ENCODE measurements around the gene PLEKHM3. TPM values are rescaled to one million over a fixed set of nuclear protein-coding genes. Genes with fewer than 3 reads are reported as not detected.

Gene PLEKHM3
- total and polyA plus RNA-seq, 4 donors = 15.6 to 34.5 (median 18.3) TPM

GRCh38 chr2:207887500-207887899 lies 137.8 kb downstream of the PLEKHM3 start:
- DNase-seq (ENCODE audit: low read depth in 4 of 6, low spot score in 6 of 6) = no peak
- no peak overlapping the region for H3K4me3 ChIP-seq (ENCODE audit: low read depth, low read length)
- no peaks in the 10 kb centered on the region for H3K9me3 ChIP-seq (ENCODE audit: control insufficient read depth, insufficient read depth, low read length)
- no CpG with 5 or more reads among the region's 1 CpG for WGBS (ENCODE audit: insufficient coverage)
- H3K27ac ChIP-seq (ENCODE audit: low read depth, low read length) = no peak overlapping the region
- H3K36me3 ChIP-seq (ENCODE audit: control insufficient read depth, insufficient read depth, low read length) = no peaks in the 10 kb centered on the region
- H3K4me1 ChIP-seq (ENCODE audit: control insufficient read depth, insufficient read depth, low read length) = no peaks in the 10 kb centered on the region
- no peaks in the 10 kb centered on the region for H3K27me3 ChIP-seq (ENCODE audit: control insufficient read depth, insufficient read depth, low read length)

- Histone ChIP-seq H3K4me1 (ENCODE audit: control insufficient read depth, insufficient read depth, low read length) (no peaks in the 10 kb centered on the region), H3K27me3 (ENCODE audit: control insufficient read depth, insufficient read depth, low read length) (no peaks in the 10 kb centered on the region), H3K27ac (ENCODE audit: low read depth, low read length) (no peak overlapping the region), H3K36me3 (ENCODE audit: control insufficient read depth, insufficient read depth, low read length) (no peaks in the 10 kb centered on the region), H3K9me3 (ENCODE audit: control insufficient read depth, insufficient read depth, low read length) (no peaks in the 10 kb centered on the region), H3K4me3 (ENCODE audit: low read depth, low read length) (no peak overlapping the region)
- WGBS (ENCODE audit: insufficient coverage) = 97% methylated on average over 6 of the region's 6 CpGs
- DNase-seq (ENCODE audit: low read depth in 4 of 6, low spot score in 6 of 6) = no peak
Measured at GRCh38 chr2:207885010-207885409, 140.3 kb downstream of the PLEKHM3 start.

- no peaks in the 10 kb centered on the region for H3K36me3 ChIP-seq (ENCODE audit: control insufficient read depth, insufficient read depth, low read length)
- H3K27me3 ChIP-seq (ENCODE audit: control insufficient read depth, insufficient read depth, low read length) = no peaks in the 10 kb centered on the region
- H3K27ac ChIP-seq (ENCODE audit: low read depth, low read length) = no peak overlapping the region
- H3K9me3 ChIP-seq (ENCODE audit: control insufficient read depth, insufficient read depth, low read length) = no peaks in the 10 kb centered on the region
- no CpG with 5 or more reads among the region's 2 CpGs for WGBS (ENCODE audit: insufficient coverage)
- no peaks in the 10 kb centered on the region for H3K4me1 ChIP-seq (ENCODE audit: control insufficient read depth, insufficient read depth, low read length)
- DNase-seq (ENCODE audit: low read depth in 4 of 6, low spot score in 6 of 6) = no peak
- no peak overlapping the region for H3K4me3 ChIP-seq (ENCODE audit: low read depth, low read length)
Measured at GRCh38 chr2:207884127-207884526, 141.2 kb downstream of the PLEKHM3 start.

GRCh38 chr2:207883002-207883780 lies 142.1 kb downstream of the PLEKHM3 start:
- H3K27me3 ChIP-seq (ENCODE audit: control insufficient read depth, insufficient read depth, low read length) = no peaks in the 10 kb centered on the region
- H3K4me3 ChIP-seq (ENCODE audit: low read depth, low read length) = no peak overlapping the region
- no peak overlapping the region for H3K27ac ChIP-seq (ENCODE audit: low read depth, low read length)
- no peaks in the 10 kb centered on the region for H3K36me3 ChIP-seq (ENCODE audit: control insufficient read depth, insufficient read depth, low read length)
- no CpG with 5 or more reads among the region's 6 CpGs for WGBS (ENCODE audit: insufficient coverage)
- no peaks in the 10 kb centered on the region for H3K9me3 ChIP-seq (ENCODE audit: control insufficient read depth, insufficient read depth, low read length)
- no peaks in the 10 kb centered on the region for H3K4me1 ChIP-seq (ENCODE audit: control insufficient read depth, insufficient read depth, low read length)
- no peak for DNase-seq (ENCODE audit: low read depth in 4 of 6, low spot score in 6 of 6)

GRCh38 chr2:207881902-207882301 lies 143.4 kb downstream of the PLEKHM3 start:
- Histone ChIP-seq H3K9me3 (ENCODE audit: control insufficient read depth, insufficient read depth, low read length) (no peaks in the 10 kb centered on the region), H3K4me3 (ENCODE audit: low read depth, low read length) (no peak overlapping the region), H3K27ac (ENCODE audit: low read depth, low read length) (no peak overlapping the region), H3K4me1 (ENCODE audit: control insufficient read depth, insufficient read depth, low read length) (no peaks in the 10 kb centered on the region), H3K36me3 (ENCODE audit: control insufficient read depth, insufficient read depth, low read length) (no peaks in the 10 kb centered on the region), H3K27me3 (ENCODE audit: control insufficient read depth, insufficient read depth, low read length) (no peaks in the 10 kb centered on the region)
- DNase-seq (ENCODE audit: low read depth in 4 of 6, low spot score in 6 of 6) = no peak

- Histone ChIP-seq H3K4me1 (ENCODE audit: control insufficient read depth, insufficient read depth, low read length) (no peaks in the 10 kb centered on the region), H3K27ac (ENCODE audit: low read depth, low read length) (no peak overlapping the region), H3K9me3 (ENCODE audit: control insufficient read depth, insufficient read depth, low read length) (no peaks in the 10 kb centered on the region), H3K4me3 (ENCODE audit: low read depth, low read length) (no peak overlapping the region), H3K27me3 (ENCODE audit: control insufficient read depth, insufficient read depth, low read length) (no peaks in the 10 kb centered on the region), H3K36me3 (ENCODE audit: control insufficient read depth, insufficient read depth, low read length) (no peaks in the 10 kb centered on the region)
- DNase-seq (ENCODE audit: low read depth in 4 of 6, low spot score in 6 of 6) = no peak
- WGBS (ENCODE audit: insufficient coverage) = 97% methylated on average over 2 of the region's 2 CpGs
Measured at GRCh38 chr2:207879536-207879935, 145.8 kb downstream of the PLEKHM3 start.

GRCh38 chr2:207876842-207877535 lies 148.3 kb downstream of the PLEKHM3 start:
- no peak overlapping the region for H3K4me3 ChIP-seq (ENCODE audit: low read depth, low read length)
- H3K4me1 ChIP-seq (ENCODE audit: control insufficient read depth, insufficient read depth, low read length) = no peaks in the 10 kb centered on the region
- no peaks in the 10 kb centered on the region for H3K9me3 ChIP-seq (ENCODE audit: control insufficient read depth, insufficient read depth, low read length)
- DNase-seq (ENCODE audit: low read depth in 4 of 6, low spot score in 6 of 6) = no peak
- no peaks in the 10 kb centered on the region for H3K27me3 ChIP-seq (ENCODE audit: control insufficient read depth, insufficient read depth, low read length)
- no peaks in the 10 kb centered on the region for H3K36me3 ChIP-seq (ENCODE audit: control insufficient read depth, insufficient read depth, low read length)
- H3K27ac ChIP-seq (ENCODE audit: low read depth, low read length) = no peak overlapping the region
- WGBS (ENCODE audit: insufficient coverage) = 93% methylated on average over 3 of the region's 4 CpGs

GRCh38 chr2:207875473-207876212 lies 149.7 kb downstream of the PLEKHM3 start:
- H3K36me3 ChIP-seq (ENCODE audit: control insufficient read depth, insufficient read depth, low read length) = no peaks in the 10 kb centered on the region
- H3K4me3 ChIP-seq (ENCODE audit: low read depth, low read length) = no peak overlapping the region
- no peaks in the 10 kb centered on the region for H3K27me3 ChIP-seq (ENCODE audit: control insufficient read depth, insufficient read depth, low read length)
- H3K4me1 ChIP-seq (ENCODE audit: control insufficient read depth, insufficient read depth, low read length) = no peaks in the 10 kb centered on the region
- H3K9me3 ChIP-seq (ENCODE audit: control insufficient read depth, insufficient read depth, low read length) = no peaks in the 10 kb centered on the region
- DNase-seq (ENCODE audit: low read depth in 4 of 6, low spot score in 6 of 6) = no peak
- H3K27ac ChIP-seq (ENCODE audit: low read depth, low read length) = no peak overlapping the region
- no CpG with 5 or more reads among the region's 3 CpGs for WGBS (ENCODE audit: insufficient coverage)

GRCh38 chr2:207873794-207874193 lies 151.5 kb downstream of the PLEKHM3 start:
- H3K27me3 ChIP-seq (ENCODE audit: control insufficient read depth, insufficient read depth, low read length) = no peaks in the 10 kb centered on the region
- WGBS (ENCODE audit: insufficient coverage) = 100% methylated on average over 1 of the region's 1 CpG
- no peak overlapping the region for H3K4me3 ChIP-seq (ENCODE audit: low read depth, low read length)

More at GRCh38 chr2:207873794-207874193, 151.5 kb downstream of the PLEKHM3 start:
- no peaks in the 10 kb centered on the region for H3K9me3 ChIP-seq (ENCODE audit: control insufficient read depth, insufficient read depth, low read length)
- DNase-seq (ENCODE audit: low read depth in 4 of 6, low spot score in 6 of 6) = no peak
- H3K27ac ChIP-seq (ENCODE audit: low read depth, low read length) = no peak overlapping the region
- H3K4me1 ChIP-seq (ENCODE audit: control insufficient read depth, insufficient read depth, low read length) = no peaks in the 10 kb centered on the region
- no peaks in the 10 kb centered on the region for H3K36me3 ChIP-seq (ENCODE audit: control insufficient read depth, insufficient read depth, low read length)
